EL (cell line): ENCODE results near the gene NMNAT3.

Experiments used
- DNase-seq: peaks from one replicate; pipeline ENCODE4 v3.0.0-alpha.2; 2016

NMNAT3 gene

GRCh38 chr3:139537795-139538621 is 139.8 kb downstream of the NMNAT3 start:
- no peak for DNase-seq

DNA sequence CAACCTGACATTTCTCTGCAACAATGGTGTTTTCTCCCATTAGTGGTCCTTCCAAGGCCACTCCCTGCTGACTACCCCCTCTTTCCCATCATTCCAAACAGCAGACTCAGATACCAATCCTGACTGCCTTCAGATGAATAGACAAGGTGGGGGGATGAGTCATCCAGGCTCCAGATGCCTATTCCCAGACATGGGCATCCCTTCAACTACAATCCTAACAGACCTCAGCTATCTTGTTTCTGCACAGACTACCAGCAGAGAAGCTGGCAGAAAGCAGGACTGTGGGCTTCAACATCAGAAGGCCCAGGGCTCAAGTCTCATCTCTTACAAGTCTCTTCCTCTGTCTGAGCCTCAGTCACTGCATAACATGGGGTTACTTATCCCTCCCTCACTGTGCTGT is 140.4 kb downstream of the NMNAT3 start:
- peak; percentile 16 for DNase-seq

GRCh38 chr3:139534992-139535879 is 142.5 kb downstream of the NMNAT3 start:
- DNase-seq = no peak

DNA sequence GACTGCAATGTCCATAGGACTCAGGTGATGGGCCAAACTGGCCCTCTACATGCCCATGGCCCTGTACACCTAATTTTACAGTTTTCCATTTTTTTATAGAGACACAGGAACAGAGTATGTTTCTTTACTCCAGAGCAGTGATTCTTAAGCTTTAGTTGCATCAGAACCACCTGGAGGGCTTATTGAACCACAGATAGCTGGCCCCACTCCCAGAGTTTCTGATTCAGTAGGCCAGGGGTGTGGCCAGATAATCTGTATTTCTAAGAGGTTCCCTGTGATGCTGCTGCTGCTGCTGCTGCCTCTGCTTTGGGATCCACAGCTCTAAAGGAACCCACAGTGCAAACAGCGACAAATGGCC is 143.3 kb downstream of the NMNAT3 start:
- peak; percentile 46 for DNase-seq

DNA sequence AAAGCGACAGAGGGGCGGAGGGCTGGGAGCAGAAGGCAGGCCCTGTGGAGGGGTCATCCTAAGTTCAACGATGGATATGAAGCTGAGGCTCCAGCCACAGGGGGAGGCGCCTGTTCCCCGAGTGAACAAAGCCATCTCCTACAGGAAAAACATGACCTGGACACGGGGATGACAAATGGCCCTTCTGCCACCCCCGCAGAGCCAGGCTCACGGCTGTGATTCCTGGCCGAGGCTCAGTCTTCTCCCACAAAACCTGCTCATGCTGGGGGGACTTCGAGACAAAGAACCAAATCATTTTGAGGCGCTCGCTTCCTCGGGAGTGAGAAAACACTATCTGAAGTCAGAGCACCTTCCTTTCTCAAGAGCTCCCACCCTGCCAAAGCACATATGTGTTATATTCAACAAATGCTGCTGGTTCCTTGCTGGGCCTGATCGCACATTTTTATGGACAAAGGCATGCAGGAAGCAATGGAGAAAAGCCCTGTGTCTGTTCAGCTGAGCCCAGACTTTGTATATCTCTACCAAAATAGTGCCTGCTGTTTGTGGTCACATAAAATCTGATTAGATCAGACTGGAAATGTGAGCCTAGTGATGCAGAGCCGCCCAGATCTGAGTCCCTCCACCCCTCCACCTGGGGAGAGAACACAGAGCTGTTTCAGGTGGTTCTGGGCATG is 143.9 kb downstream of the NMNAT3 start:
- peak; percentile 6 for DNase-seq

DNA sequence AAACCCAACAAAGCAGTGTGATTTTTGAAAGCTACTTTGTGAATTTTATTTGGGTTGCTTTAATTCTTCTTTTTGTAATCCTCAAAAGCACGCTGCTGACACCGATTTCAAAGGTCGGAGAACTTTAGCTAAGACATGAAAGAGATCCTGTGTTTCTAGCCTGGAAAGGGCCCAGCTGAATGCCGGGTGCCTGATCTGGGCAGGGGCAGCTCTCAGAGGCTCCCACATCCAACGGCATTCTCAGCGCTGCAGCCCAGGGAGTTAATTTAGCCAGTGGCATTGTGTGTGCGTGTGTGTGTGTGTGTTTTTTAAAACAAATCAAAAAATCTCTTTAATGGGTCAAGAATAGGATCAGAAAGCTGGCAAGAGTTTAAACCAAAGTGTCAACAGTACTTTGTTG is 144.8 kb downstream of the NMNAT3 start:
- DNase-seq = no peak

DNA sequence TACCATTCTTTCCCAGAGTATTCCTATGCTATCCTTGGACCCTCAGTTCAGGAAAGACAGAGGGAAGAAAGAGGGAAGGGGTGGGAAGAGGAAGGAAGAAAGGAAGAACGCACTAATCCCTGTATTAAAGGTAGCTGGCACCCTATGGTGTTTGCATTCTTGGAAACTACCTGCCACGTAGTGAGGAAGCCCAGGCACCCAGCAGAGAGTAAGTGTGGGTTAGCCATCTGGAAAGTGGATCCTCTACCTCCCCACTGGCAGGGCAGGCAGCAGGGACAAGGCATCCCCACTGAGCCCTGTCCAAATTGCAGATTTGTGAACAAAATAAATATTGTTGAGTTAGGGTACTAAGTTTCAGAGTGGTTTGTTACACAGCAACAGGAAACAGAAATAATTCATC is 147.1 kb downstream of the NMNAT3 start:
- DNase-seq = no peak

DNA sequence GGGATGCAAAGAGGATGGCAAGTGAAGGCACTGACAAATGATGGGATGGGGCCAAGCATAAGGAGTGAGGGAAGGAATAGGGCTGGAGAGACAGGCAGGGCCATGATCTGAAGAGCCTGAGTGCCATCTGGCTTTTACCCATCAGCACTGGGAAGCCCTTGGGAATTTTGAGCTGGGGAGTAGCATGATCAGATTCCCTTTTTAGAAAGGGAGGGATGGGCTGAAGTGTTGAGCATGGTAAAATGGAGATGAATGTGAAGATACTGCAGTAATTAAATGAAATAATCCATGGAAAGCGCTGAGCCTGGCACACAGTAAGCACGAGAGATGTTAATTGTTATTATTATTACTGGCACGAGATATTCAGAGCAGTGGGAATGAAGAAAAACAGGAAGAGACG is 148.1 kb downstream of the NMNAT3 start:
- DNase-seq = no peak

- DNase-seq = no peak
Observed at GRCh38 chr3:139528924-139529323, 148.8 kb downstream of the NMNAT3 start.

DNA sequence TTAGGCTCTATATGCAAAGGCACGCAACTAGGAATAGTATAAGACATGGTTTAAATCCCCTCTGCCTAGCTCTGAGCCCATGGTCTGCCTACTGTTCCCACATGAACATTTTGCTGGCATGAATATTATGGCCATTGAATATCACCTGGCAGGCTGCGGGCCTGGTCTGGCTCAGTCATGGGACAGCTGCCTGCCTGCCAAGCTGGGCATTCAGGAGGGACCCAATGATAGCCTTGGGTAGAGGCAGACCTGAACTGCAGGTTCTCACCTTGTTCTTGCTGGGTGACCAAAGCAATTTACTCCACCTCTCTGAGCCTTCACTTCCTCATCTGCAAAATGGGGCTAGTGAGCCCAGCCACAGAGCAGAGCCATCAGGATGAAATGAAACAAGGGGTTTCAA is 149.5 kb downstream of the NMNAT3 start:
- no peak for DNase-seq

- no peak for DNase-seq
Observed at GRCh38 chr3:139527265-139527664, 150.5 kb downstream of the NMNAT3 start.

DNA sequence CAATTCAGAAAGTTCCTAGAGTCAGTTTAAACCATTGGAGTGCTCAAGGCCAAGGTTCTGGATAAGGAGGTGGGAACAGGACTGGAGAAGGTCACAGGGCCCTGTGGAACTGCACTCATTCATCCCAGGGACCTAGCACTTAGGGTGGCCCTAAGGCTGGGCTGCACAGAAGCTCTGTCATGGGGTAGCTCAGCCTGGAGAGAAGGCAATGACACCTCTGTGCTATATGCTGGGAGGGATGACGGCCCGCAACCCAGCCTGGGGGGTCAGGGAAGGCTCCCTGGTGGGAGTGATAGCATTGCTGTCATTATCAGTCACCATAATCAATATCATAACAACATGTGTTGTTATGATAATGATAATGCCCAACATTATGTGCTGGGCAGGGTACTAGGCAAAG is 151.6 kb downstream of the NMNAT3 start:
- no peak for DNase-seq

DNA sequence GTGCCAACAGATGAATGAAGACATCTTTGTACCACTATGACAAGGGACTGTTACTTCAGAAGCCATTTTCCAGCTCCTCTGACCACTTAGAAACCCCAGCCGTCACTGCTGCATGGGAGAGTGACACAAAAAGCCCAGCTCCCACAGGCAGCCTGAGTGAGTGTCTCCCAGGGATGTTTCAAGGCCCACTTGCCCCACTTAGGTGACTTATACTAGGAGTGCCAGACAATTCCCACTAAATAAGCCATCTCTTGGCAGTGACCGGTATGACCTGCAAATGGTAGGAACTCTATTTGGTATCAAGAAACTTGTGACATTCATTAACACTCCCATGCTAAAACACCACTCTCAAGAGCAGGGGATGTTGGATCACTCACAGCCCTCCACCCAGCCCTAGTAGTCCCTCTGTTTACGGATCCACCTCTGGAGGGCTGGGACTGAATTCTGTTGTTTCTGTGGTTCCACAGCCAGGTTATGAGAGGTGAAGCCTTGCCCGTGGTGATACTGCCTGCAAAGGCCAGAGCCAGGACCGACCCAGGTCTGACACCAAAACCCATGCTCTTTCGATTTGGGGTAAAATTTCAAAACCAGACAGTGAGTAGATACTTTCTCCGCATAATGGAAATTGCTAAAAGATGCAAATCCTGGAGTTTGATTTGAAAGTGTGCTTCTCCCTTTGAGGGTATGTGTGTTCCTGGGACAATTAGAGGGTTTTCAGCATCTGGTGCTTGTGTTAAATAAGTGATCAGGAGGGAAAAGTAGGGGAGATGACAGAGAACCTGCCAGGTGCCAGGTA is 152.7 kb downstream of the NMNAT3 start:
- no peak for DNase-seq

GRCh38 chr3:139523718-139524117 is 154.1 kb downstream of the NMNAT3 start:
- no peak for DNase-seq

- DNase-seq = no peak
Observed at GRCh38 chr3:139523166-139523565, 154.6 kb downstream of the NMNAT3 start.

GRCh38 chr3:139522421-139522820 is 155.4 kb downstream of the NMNAT3 start:
- DNase-seq = no peak

GRCh38 chr3:139521816-139522215 is 156.0 kb downstream of the NMNAT3 start:
- no peak for DNase-seq

- no peak for DNase-seq
Observed at GRCh38 chr3:139521144-139521543, 156.6 kb downstream of the NMNAT3 start.

- DNase-seq = peak; percentile 7
Observed at GRCh38 chr3:139519998-139520737, 157.6 kb downstream of the NMNAT3 start.

GRCh38 chr3:139518926-139519842 is 158.6 kb downstream of the NMNAT3 start:
- no peak for DNase-seq

DNA sequence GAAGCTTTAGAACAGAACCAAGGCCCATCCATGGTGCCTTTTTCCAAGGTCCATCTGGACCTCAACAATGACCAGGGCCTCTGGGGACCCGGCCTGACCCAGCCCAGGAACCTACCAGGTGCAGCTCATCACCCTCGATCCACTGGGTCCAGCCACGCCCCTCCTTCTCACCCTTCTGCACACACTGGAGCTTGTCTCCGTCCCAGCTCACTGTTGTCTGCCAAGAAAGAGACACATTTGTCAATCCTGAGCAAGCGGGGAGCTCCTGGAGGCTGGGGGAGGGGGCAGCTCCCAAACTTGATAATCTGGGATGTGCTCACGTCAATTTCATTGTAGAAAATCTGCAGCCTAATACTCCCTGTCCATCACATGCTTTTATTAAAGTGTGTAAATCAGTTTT is 159.5 kb downstream of the NMNAT3 start:
- DNase-seq = no peak
